ENCODE measurements around the gene MAP3K1. TPM values are rescaled to one million over a fixed set of nuclear protein-coding genes. Genes with fewer than 3 reads are reported as not detected.

The MAP3K1 gene
- total and polyA plus RNA-seq, 8 donors, result 20.6 to 70.8 (median 60.9) TPM

- intact Hi-C loops (cut with DNase I), result no loop called here
- H3K27me3 ChIP-seq, result no peaks in the 10 kb centered on the region
- no peak for ATAC-seq
- H3K4me1 ChIP-seq, result no peaks in the 10 kb centered on the region
- H3K4me3 ChIP-seq, result no peak overlapping the region
- no peak overlapping the region for H3K27ac ChIP-seq
- H3K9me3 ChIP-seq, result no peaks in the 10 kb centered on the region
- TF ChIP-seq, protein P1, sequence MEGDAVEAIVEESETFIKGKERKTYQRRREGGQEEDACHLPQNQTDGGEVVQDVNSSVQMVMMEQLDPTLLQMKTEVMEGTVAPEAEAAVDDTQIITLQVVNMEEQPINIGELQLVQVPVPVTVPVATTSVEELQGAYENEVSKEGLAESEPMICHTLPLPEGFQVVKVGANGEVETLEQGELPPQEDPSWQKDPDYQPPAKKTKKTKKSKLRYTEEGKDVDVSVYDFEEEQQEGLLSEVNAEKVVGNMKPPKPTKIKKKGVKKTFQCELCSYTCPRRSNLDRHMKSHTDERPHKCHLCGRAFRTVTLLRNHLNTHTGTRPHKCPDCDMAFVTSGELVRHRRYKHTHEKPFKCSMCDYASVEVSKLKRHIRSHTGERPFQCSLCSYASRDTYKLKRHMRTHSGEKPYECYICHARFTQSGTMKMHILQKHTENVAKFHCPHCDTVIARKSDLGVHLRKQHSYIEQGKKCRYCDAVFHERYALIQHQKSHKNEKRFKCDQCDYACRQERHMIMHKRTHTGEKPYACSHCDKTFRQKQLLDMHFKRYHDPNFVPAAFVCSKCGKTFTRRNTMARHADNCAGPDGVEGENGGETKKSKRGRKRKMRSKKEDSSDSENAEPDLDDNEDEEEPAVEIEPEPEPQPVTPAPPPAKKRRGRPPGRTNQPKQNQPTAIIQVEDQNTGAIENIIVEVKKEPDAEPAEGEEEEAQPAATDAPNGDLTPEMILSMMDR (IDR thresholded peaks at IDR 0.05), result no peak
- no peaks in the 10 kb centered on the region for H3K36me3 ChIP-seq
- no peak for DNase-seq
Observed at GRCh38 chr5:56807679-56808078, 7.7 kb upstream of the MAP3K1 start.

GRCh38 chr5:56808211-56808610 lies 7.1 kb upstream of the MAP3K1 start:
- DNase-seq (no peak), ATAC-seq (no peak)
- Histone ChIP-seq H3K4me1 (no peaks in the 10 kb centered on the region), H3K9me3 (no peaks in the 10 kb centered on the region), H3K27me3 (no peaks in the 10 kb centered on the region), H3K36me3 (no peaks in the 10 kb centered on the region), H3K27ac (no peak overlapping the region), H3K4me3 (no peak overlapping the region)
- TF ChIP-seq, protein P1 (IDR thresholded peaks at IDR 0.05), result no peak
- intact Hi-C loops (cut with DNase I), result no loop called here

- no peaks in the 10 kb centered on the region for H3K9me3 ChIP-seq
- TF ChIP-seq, protein P1 (IDR thresholded peaks at IDR 0.05), result no peak
- no peaks in the 10 kb centered on the region for H3K36me3 ChIP-seq
- H3K27ac ChIP-seq, result no peak overlapping the region
- H3K4me1 ChIP-seq, result peaks cover 0 to 11% of the 10 kb centered on the region in 2 donors
- no peaks in the 10 kb centered on the region for H3K27me3 ChIP-seq
- no peak for ATAC-seq
- H3K4me3 ChIP-seq, result no peak overlapping the region
- no peak for DNase-seq
- intact Hi-C loops (cut with DNase I), result no loop called here
Observed at GRCh38 chr5:56810826-56811225, 4.5 kb upstream of the MAP3K1 start.

DNA sequence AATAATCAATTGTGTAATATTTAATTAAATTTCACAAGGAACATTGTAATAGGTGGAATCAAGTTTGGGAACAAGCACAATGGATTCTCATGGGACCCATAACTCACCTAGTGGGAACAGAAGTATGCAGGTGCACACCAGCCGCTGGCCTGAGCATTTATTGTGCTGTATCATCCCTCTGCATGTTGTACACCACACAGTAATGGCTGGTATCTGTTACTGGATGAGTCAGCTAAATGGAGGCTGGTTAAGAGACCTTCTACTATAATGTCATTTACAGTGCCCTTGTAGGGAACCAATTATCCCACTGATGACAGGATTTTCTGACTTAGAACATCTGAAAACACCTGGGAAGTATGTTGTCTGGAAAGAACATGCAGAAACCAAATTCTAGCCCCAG lies 3.2 kb upstream of the MAP3K1 start:
- DNase-seq, result no peak
- ATAC-seq, result no peak
- H3K27me3 ChIP-seq, result no peaks in the 10 kb centered on the region
- no peaks in the 10 kb centered on the region for H3K9me3 ChIP-seq
- TF ChIP-seq, protein P1 (IDR thresholded peaks at IDR 0.05), result no peak
- H3K27ac ChIP-seq, result no peak overlapping the region
- intact Hi-C loops (cut with DNase I), result no loop called here
- peaks cover 0 to 12% of the 10 kb centered on the region in 2 donors for H3K4me1 ChIP-seq
- no peak overlapping the region for H3K4me3 ChIP-seq
- no peaks in the 10 kb centered on the region for H3K36me3 ChIP-seq

GRCh38 chr5:56813302-56813701 lies 2.0 kb upstream of the MAP3K1 start:
- TF ChIP-seq, protein P1 (IDR thresholded peaks at IDR 0.05), result no peak
- no peak for DNase-seq
- intact Hi-C loops (cut with DNase I), result no loop called here
- no peaks in the 10 kb centered on the region for H3K27me3 ChIP-seq
- peak overlapping the region in 1 of 2 donors; percentile 98 for H3K27ac ChIP-seq
- no peaks in the 10 kb centered on the region for H3K36me3 ChIP-seq
- no peak for ATAC-seq
- peaks cover 7 to 24% of the 10 kb centered on the region in 2 donors for H3K4me1 ChIP-seq
- no peaks in the 10 kb centered on the region for H3K9me3 ChIP-seq
- H3K4me3 ChIP-seq, result no peak overlapping the region
